Right kidney (tissue), 1 donor: ENCODE results near the gene HIVEP3.

Experiments used
- DNase-seq: peaks from one replicate; pipeline ENCODE4 v3.0.0-alpha.2; 2016

HIVEP3 gene

GRCh38 chr1:41848216-41848952 lies 70.3 kb downstream of the HIVEP3 start:
- no peak for DNase-seq

GRCh38 chr1:41847733-41848132 lies 71.0 kb downstream of the HIVEP3 start:
- DNase-seq: no peak

GRCh38 chr1:41846625-41847405 lies 71.9 kb downstream of the HIVEP3 start:
- DNase-seq: no peak

GRCh38 chr1:41844781-41845272 lies 73.9 kb downstream of the HIVEP3 start:
- no peak for DNase-seq

GRCh38 chr1:41844255-41844654 lies 74.5 kb downstream of the HIVEP3 start:
- no peak for DNase-seq

GRCh38 chr1:41842993-41843755 lies 75.5 kb downstream of the HIVEP3 start:
- DNase-seq: no peak

GRCh38 chr1:41842326-41842725 lies 76.4 kb downstream of the HIVEP3 start:
- no peak for DNase-seq

GRCh38 chr1:41840592-41841246 lies 78.0 kb downstream of the HIVEP3 start:
- DNase-seq: no peak

GRCh38 chr1:41838266-41838665 lies 80.5 kb downstream of the HIVEP3 start:
- no peak for DNase-seq

GRCh38 chr1:41837691-41838090 lies 81.0 kb downstream of the HIVEP3 start:
- DNase-seq: no peak

GRCh38 chr1:41835485-41835884 lies 83.2 kb downstream of the HIVEP3 start:
- DNase-seq: no peak

GRCh38 chr1:41833519-41834000 lies 85.2 kb downstream of the HIVEP3 start:
- DNase-seq: no peak

GRCh38 chr1:41830726-41831125 lies 88.0 kb downstream of the HIVEP3 start:
- DNase-seq: no peak

- DNase-seq: no peak
Observed at GRCh38 chr1:41827991-41828570, 90.6 kb downstream of the HIVEP3 start.

GRCh38 chr1:41823471-41823870 lies 95.3 kb downstream of the HIVEP3 start:
- DNase-seq: no peak

GRCh38 chr1:41822866-41823265 lies 95.9 kb downstream of the HIVEP3 start:
- DNase-seq: no peak

GRCh38 chr1:41819843-41820242 lies 98.9 kb downstream of the HIVEP3 start:
- DNase-seq: no peak

GRCh38 chr1:41819069-41819468 lies 99.7 kb downstream of the HIVEP3 start:
- DNase-seq: no peak

GRCh38 chr1:41816061-41816460 lies 102.7 kb downstream of the HIVEP3 start:
- DNase-seq: no peak

GRCh38 chr1:41813755-41814745 lies 104.7 kb downstream of the HIVEP3 start:
- DNase-seq: no peak

- no peak for DNase-seq
Observed at GRCh38 chr1:41813226-41813625, 105.5 kb downstream of the HIVEP3 start.
